ENCODE measurements around the gene ELOVL4.

DNA sequence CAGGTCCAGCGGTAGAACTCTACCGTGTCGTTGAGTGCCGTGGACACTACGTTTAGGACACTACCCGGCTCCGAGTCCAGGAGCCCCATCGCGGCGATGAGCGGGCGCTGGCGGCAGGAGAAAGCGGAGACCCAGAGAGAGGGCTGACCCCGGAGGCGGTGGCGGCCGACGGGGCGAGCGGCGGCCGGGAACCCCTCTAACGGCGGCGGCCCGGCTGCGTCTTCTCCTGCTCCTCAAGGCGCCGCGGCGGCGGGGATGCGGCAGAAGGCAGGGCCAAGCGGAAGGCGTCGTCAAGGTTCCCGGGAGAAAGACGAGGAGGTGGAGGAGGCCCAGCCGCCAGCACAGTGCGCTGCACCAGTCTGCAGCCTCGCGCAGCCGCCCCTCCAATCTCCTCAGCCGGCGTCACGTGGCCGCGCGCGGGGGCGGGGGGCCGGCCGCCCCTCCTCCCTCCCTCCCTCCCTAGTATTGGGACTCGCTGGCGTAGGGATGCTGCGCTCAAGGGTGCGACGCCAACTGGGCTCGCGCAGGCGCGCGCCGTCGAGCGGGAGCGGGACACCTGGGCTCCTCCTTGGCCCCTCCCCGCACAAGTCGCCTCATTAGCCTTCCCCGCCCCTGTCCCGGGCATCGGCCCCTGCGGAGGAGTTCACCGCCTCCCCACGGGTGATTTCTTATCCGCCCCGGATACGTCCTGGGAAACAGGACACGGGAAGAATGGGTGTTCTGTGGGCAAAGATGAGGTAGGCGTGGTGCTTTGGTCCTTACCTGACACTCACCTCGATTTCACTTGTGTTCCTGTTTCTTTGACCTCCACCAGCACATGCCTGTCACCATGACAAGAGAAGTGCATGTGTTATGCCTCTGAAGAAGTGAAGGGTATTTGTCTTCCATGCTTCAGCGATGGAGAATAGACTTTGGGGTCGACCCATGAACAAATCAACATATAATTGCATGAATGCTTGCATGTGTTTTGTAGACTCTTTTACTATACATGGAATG is at the start of gene ELOVL4:
- TF ChIP-seq CREB1 (CRISPR knock-in tag; IDR thresholded peaks at IDR 0.05) = peak; percentile 82
- no peak for TF ChIP-seq RELA (CRISPR knock-in tag; IDR thresholded peaks at IDR 0.05; ENCODE audit: borderline replicate concordance)
- TF ChIP-seq, protein P1, sequence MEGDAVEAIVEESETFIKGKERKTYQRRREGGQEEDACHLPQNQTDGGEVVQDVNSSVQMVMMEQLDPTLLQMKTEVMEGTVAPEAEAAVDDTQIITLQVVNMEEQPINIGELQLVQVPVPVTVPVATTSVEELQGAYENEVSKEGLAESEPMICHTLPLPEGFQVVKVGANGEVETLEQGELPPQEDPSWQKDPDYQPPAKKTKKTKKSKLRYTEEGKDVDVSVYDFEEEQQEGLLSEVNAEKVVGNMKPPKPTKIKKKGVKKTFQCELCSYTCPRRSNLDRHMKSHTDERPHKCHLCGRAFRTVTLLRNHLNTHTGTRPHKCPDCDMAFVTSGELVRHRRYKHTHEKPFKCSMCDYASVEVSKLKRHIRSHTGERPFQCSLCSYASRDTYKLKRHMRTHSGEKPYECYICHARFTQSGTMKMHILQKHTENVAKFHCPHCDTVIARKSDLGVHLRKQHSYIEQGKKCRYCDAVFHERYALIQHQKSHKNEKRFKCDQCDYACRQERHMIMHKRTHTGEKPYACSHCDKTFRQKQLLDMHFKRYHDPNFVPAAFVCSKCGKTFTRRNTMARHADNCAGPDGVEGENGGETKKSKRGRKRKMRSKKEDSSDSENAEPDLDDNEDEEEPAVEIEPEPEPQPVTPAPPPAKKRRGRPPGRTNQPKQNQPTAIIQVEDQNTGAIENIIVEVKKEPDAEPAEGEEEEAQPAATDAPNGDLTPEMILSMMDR (IDR thresholded peaks at IDR 0.05) = no peak
- TF ChIP-seq, protein P2, sequence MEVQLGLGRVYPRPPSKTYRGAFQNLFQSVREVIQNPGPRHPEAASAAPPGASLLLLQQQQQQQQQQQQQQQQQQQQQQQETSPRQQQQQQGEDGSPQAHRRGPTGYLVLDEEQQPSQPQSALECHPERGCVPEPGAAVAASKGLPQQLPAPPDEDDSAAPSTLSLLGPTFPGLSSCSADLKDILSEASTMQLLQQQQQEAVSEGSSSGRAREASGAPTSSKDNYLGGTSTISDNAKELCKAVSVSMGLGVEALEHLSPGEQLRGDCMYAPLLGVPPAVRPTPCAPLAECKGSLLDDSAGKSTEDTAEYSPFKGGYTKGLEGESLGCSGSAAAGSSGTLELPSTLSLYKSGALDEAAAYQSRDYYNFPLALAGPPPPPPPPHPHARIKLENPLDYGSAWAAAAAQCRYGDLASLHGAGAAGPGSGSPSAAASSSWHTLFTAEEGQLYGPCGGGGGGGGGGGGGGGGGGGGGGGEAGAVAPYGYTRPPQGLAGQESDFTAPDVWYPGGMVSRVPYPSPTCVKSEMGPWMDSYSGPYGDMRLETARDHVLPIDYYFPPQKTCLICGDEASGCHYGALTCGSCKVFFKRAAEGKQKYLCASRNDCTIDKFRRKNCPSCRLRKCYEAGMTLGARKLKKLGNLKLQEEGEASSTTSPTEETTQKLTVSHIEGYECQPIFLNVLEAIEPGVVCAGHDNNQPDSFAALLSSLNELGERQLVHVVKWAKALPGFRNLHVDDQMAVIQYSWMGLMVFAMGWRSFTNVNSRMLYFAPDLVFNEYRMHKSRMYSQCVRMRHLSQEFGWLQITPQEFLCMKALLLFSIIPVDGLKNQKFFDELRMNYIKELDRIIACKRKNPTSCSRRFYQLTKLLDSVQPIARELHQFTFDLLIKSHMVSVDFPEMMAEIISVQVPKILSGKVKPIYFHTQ (CRISPR knock-in tag; IDR thresholded peaks at IDR 0.05) = no peak
- TF ChIP-seq, protein P3, sequence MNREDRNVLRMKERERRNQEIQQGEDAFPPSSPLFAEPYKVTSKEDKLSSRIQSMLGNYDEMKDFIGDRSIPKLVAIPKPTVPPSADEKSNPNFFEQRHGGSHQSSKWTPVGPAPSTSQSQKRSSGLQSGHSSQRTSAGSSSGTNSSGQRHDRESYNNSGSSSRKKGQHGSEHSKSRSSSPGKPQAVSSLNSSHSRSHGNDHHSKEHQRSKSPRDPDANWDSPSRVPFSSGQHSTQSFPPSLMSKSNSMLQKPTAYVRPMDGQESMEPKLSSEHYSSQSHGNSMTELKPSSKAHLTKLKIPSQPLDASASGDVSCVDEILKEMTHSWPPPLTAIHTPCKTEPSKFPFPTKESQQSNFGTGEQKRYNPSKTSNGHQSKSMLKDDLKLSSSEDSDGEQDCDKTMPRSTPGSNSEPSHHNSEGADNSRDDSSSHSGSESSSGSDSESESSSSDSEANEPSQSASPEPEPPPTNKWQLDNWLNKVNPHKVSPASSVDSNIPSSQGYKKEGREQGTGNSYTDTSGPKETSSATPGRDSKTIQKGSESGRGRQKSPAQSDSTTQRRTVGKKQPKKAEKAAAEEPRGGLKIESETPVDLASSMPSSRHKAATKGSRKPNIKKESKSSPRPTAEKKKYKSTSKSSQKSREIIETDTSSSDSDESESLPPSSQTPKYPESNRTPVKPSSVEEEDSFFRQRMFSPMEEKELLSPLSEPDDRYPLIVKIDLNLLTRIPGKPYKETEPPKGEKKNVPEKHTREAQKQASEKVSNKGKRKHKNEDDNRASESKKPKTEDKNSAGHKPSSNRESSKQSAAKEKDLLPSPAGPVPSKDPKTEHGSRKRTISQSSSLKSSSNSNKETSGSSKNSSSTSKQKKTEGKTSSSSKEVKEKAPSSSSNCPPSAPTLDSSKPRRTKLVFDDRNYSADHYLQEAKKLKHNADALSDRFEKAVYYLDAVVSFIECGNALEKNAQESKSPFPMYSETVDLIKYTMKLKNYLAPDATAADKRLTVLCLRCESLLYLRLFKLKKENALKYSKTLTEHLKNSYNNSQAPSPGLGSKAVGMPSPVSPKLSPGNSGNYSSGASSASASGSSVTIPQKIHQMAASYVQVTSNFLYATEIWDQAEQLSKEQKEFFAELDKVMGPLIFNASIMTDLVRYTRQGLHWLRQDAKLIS (CRISPR knock-in tag; IDR thresholded peaks at IDR 0.05; ENCODE audit: borderline replicate concordance) = peak; percentile 45; the same call in 1 of the 2 replicates
- 0 out of 2 replicates have a peak, but pooled peaks have one; percentile 25 for TF ChIP-seq ZNF138 (CRISPR knock-in tag; conservative IDR thresholded peaks at IDR 0.05)
- no peak for TF ChIP-seq TEAD4 (CRISPR knock-in tag; IDR thresholded peaks at IDR 0.05)
- no peak; the same call in 1 of the 2 replicates for TF ChIP-seq SMAD3 (CRISPR knock-in tag; IDR thresholded peaks at IDR 0.05; ENCODE audit: borderline replicate concordance)
- TF ChIP-seq FOXP4 (CRISPR knock-in tag; IDR thresholded peaks at IDR 0.05) = 0 out of 2 replicates have a peak, but pooled peaks have one; percentile 41
- TF ChIP-seq, protein P4, sequence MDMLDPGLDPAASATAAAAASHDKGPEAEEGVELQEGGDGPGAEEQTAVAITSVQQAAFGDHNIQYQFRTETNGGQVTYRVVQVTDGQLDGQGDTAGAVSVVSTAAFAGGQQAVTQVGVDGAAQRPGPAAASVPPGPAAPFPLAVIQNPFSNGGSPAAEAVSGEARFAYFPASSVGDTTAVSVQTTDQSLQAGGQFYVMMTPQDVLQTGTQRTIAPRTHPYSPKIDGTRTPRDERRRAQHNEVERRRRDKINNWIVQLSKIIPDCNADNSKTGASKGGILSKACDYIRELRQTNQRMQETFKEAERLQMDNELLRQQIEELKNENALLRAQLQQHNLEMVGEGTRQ (CRISPR knock-in tag; IDR thresholded peaks at IDR 0.05) = peak; percentile 97
- no peak for TF ChIP-seq ZNF396 (CRISPR knock-in tag; IDR thresholded peaks at IDR 0.05; ENCODE audit: borderline replicate concordance)
- TF ChIP-seq ZNF232 (CRISPR knock-in tag; IDR thresholded peaks at IDR 0.05) = peak; percentile 92

Data from WTC11 (cell line).